ENCODE measurements around the gene EFNA3. TPM values are rescaled to one million over a fixed set of nuclear protein-coding genes. Genes with fewer than 3 reads are reported as not detected.

The EFNA3 gene
- total RNA-seq, 4 donors from 2014 or later, result 3.4 to 7.9 (median 7.2) TPM

DNA sequence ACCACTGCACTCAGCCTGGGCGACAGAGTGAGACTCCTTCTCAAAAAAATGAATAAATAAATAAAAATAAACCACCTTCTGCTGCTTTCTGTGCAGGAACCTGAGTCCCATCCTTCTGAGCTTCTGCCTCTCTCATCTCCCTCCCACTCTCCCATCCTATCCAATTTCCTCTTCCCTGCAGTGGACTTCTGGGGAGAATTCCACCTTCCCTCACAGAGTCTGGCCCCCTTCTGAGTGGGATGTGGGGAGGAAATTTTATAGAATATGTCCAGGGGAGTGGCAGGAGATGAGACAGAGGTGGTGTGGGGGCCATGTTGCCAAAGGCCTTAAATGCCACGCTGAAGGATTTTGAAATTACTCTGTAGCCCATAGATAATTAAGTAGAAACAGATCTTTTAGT, 43.7 kb downstream of the EFNA3 start:
- Histone ChIP-seq H3K4me3 (no peak overlapping the region), H3K27ac (no peak overlapping the region), H3K4me1 (peaks cover 14 to 76% (median 51%) of the 10 kb centered on the region in 4 donors), H3K36me3 (no peaks in the 10 kb centered on the region), H3K27me3 (no peaks in the 10 kb centered on the region), H3K9me3 (no peaks in the 10 kb centered on the region)
- no peak for TF ChIP-seq EP300 (IDR thresholded peaks at IDR 0.05; ENCODE audit: low read depth)
- no peak for TF ChIP-seq POLR2AphosphoS5 (IDR thresholded peaks at IDR 0.05)
- TF ChIP-seq, protein P1, sequence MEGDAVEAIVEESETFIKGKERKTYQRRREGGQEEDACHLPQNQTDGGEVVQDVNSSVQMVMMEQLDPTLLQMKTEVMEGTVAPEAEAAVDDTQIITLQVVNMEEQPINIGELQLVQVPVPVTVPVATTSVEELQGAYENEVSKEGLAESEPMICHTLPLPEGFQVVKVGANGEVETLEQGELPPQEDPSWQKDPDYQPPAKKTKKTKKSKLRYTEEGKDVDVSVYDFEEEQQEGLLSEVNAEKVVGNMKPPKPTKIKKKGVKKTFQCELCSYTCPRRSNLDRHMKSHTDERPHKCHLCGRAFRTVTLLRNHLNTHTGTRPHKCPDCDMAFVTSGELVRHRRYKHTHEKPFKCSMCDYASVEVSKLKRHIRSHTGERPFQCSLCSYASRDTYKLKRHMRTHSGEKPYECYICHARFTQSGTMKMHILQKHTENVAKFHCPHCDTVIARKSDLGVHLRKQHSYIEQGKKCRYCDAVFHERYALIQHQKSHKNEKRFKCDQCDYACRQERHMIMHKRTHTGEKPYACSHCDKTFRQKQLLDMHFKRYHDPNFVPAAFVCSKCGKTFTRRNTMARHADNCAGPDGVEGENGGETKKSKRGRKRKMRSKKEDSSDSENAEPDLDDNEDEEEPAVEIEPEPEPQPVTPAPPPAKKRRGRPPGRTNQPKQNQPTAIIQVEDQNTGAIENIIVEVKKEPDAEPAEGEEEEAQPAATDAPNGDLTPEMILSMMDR (IDR thresholded peaks at IDR 0.05), result no peak
- no peak for TF ChIP-seq POLR2A (IDR thresholded peaks at IDR 0.05)
- in situ Hi-C loops (cut with MboI; ENCODE audit: low pct_ligation_motif_present in 1 of 4, low pct_unique_long_range_greater_than_20kb in 1 of 4, low sequenced_read_pairs in 3 of 4), result no loop called here
- DNase-seq, result no peak
- intact Hi-C loops (cut with DNase I; ENCODE audit: low total_unique reads), result no loop called here
- 81 to 90% methylated on average over 2 of the region's 2 CpGs for WGBS, 2 donors (ENCODE audit: low coverage in 1 of 2)

DNA sequence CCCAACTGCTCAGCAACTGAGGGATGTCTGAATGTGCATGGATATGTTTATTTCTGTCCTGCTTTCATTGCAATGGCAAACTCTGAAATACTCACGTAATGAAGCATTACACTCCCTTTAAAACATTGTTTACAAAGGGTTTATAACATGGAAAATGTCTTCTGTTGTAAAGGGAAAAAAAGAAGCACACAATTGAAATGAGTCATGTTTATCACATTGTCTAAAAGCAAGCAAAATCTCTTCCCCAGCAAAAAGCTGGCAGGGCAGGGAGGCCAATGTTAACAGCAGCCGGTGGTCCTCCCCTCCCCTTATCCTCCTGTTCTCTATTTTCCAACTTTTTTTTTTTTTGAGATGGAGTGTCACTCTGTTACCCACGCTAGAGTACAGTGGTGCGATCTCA, 45.2 kb downstream of the EFNA3 start:
- H3K36me3 ChIP-seq, result no peaks in the 10 kb centered on the region
- no peaks in the 10 kb centered on the region for H3K9me3 ChIP-seq
- intact Hi-C loops (cut with DNase I; ENCODE audit: low total_unique reads), result no loop called here
- WGBS, 2 donors (ENCODE audit: low coverage in 1 of 2), result 27 to 42% methylated on average over 4 of the region's 4 CpGs
- no peaks in the 10 kb centered on the region for H3K27me3 ChIP-seq
- peak in 2 of 3 donors; percentile 40 to 67 for TF ChIP-seq POLR2AphosphoS5 (IDR thresholded peaks at IDR 0.05)
- no peak for TF ChIP-seq EP300 (IDR thresholded peaks at IDR 0.05; ENCODE audit: low read depth)
- TF ChIP-seq, protein P1 (IDR thresholded peaks at IDR 0.05), result no peak
- peak; percentile 37 for TF ChIP-seq POLR2A (IDR thresholded peaks at IDR 0.05)
- no peak for DNase-seq
- H3K4me1 ChIP-seq, result peaks cover 14 to 72% (median 55%) of the 10 kb centered on the region in 4 donors
- H3K4me3 ChIP-seq, result no peak overlapping the region
- in situ Hi-C loops (cut with MboI; ENCODE audit: low pct_ligation_motif_present in 1 of 4, low pct_unique_long_range_greater_than_20kb in 1 of 4, low sequenced_read_pairs in 3 of 4), result no loop called here
- H3K27ac ChIP-seq, result peak overlapping the region; percentile 93 to 100 (median 94)

DNA sequence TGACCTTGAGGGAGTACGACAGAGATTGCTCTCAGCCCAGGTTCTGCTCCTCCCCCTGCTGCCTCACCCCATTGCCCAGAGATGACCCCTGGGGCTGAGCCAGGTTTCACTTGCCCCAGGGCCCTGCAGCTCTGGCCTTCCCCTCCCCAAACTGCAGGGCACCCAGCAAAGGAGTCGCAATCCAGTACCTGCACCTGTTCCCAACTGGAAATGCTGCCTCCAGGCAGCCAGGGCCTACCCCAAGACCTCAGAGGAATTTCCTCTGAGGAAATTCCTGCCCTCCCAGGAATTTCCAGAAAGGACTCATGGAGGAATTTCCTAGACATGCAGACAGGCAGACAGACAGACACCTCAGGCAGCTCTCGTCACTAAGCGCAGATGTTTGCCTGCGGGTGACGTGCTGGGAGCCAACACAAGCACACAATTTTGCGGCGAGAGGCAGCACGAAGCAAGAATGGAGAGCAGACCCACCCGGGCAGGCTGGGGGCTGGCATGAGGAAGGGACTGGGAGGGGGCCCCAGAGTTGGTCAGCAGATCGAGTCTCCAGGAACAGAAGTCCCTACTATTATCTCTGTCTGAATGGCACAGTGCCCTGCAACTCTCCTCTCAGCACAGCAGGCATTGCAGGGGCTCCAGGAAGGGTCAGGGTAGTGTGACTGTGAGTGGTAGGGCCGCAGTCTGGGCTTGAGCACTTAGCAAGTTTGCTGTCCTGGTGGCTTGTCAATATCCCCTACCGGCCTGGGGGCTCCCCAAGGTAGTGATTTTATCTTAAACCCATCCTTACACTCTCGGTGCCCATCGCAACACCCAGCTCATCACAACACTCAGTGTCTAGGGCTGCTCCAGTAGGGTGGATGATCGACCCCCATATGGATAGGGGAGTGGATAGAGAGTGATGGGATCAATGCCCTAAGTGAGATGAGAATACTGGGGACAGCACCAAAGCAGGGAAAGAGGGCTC, 46.1 kb downstream of the EFNA3 start:
- TF ChIP-seq POLR2AphosphoS5 (IDR thresholded peaks at IDR 0.05) (no peak), POLR2A (IDR thresholded peaks at IDR 0.05) (no peak), EP300 (IDR thresholded peaks at IDR 0.05; ENCODE audit: low read depth) (no peak)
- TF ChIP-seq, protein P1 (IDR thresholded peaks at IDR 0.05), result no peak
- Histone ChIP-seq H3K27me3 (no peaks in the 10 kb centered on the region), H3K4me3 (no peak overlapping the region), H3K4me1 (peaks cover 14 to 71% (median 59%) of the 10 kb centered on the region in 4 donors), H3K9me3 (no peaks in the 10 kb centered on the region), H3K27ac (peak overlapping the region; percentile 93 to 100 (median 94)), H3K36me3 (no peaks in the 10 kb centered on the region)
- 67% methylated on average over 11 of the region's 16 CpGs; no CpG with 5 or more reads in 1 of the 2 donors for WGBS, 2 donors (ENCODE audit: low coverage in 1 of 2)
- DNase-seq, result peak; percentile 56
- intact Hi-C loops (cut with DNase I; ENCODE audit: low total_unique reads) (loop anchor here (5.0 kb wide), 1 partner anchor 32 kb away; no protein-coding TSS in a partner anchor), in situ Hi-C loops (cut with MboI; ENCODE audit: low pct_ligation_motif_present in 1 of 4, low pct_unique_long_range_greater_than_20kb in 1 of 4, low sequenced_read_pairs in 3 of 4) (no loop called here)

DNA sequence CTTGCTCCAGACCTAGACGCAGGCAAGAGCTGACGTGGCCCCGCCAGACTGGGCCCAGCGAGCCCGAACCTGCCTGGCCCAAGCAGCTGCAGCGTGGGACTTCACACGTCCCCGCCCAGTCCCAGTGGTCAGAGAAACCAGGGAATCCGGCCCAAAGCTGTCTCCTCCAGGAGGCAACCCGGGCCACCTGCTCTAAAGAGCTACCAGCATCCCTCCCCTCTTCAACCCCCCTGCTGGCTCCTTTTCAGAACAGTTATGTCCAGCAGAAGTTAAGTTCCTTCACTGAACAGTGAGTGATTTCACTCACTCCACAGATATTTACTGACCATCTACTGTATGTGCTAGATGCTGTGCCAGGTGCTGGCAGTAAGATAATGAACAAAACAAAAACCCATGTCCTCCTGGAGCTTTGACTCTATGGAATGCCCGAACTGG, 46.9 kb downstream of the EFNA3 start:
- TF ChIP-seq POLR2A (IDR thresholded peaks at IDR 0.05), result no peak
- TF ChIP-seq, protein P1 (IDR thresholded peaks at IDR 0.05), result peak in 1 of 5 experiments; percentile 7
- Histone ChIP-seq H3K4me3 (no peak overlapping the region), H3K27ac (peak overlapping the region; percentile 93 to 100 (median 94)), H3K4me1 (peaks cover 14 to 71% (median 61%) of the 10 kb centered on the region in 4 donors), H3K9me3 (no peaks in the 10 kb centered on the region), H3K27me3 (no peaks in the 10 kb centered on the region), H3K36me3 (no peaks in the 10 kb centered on the region)
- DNase-seq, result no peak
- in situ Hi-C loops (cut with MboI; ENCODE audit: low pct_ligation_motif_present in 1 of 4, low pct_unique_long_range_greater_than_20kb in 1 of 4, low sequenced_read_pairs in 3 of 4), result no loop called here
- WGBS, 2 donors (ENCODE audit: low coverage in 1 of 2), result 52% methylated on average over 11 of the region's 11 CpGs; no CpG with 5 or more reads in 1 of the 2 donors
- intact Hi-C loops (cut with DNase I; ENCODE audit: low total_unique reads), result loop anchor here (5.0 kb wide), 1 partner anchor 33 kb away; no protein-coding TSS in a partner anchor
